Measurements from ENCODE around the gene POLR3B. TPM values are rescaled to one million over a fixed set of nuclear protein-coding genes. Genes with fewer than 3 reads are reported as not detected.

Gene POLR3B
- total and polyA plus RNA-seq, 2 experiments from 2014 or later: 4.0 to 14.6 TPM

DNA sequence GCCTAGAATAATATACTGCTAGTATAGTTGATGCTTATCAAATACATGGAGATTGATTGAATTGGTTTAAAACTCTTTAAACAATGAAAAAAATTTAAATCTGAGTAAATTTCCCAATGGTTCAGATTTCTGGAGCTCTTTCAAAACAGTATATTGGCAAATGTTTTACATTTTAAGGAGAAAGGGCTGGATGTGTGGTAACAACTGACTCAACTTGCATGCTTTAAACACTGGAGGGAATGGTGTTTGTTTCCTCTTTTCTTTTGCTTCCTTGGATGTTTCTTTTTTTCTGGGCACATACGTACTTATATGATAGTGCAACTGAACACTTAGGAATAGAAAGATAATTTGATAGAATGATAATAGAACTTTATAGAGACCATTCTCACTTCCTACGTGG is 151.4 kb downstream of the POLR3B start:
- H3K4me2 ChIP-seq: no peak overlapping the region
- no peaks in the 10 kb centered on the region; the same call in 1 of the 2 replicates for H3K36me3 ChIP-seq (ENCODE audit: insufficient read depth)
- Mint-ChIP-seq H3K9me3 (no peaks in the 10 kb centered on the region), H3K27me3 (ENCODE audit: insufficient read depth, low read depth, poor library complexity) (peaks cover 3% of the 10 kb centered on the region), H3K27ac (no peak overlapping the region; the same call in 1 of the 2 replicates), H3K4me3 (no peak overlapping the region), H3K4me1 (peaks cover 11% of the 10 kb centered on the region), H3K36me3 (ENCODE audit: low read depth) (no peaks in the 10 kb centered on the region)
- H3F3A ChIP-seq (replicated peaks; ENCODE audit: low read depth): no peaks in the 10 kb centered on the region
- DNase-seq (ENCODE audit: low spot score): no peak
- H3K9me2 ChIP-seq (ENCODE audit: insufficient read depth): no peaks in the 10 kb centered on the region
- no peaks in the 10 kb centered on the region for H3K79me2 ChIP-seq (replicated peaks; ENCODE audit: insufficient read depth)
- no peaks in the 10 kb centered on the region for H4K20me1 ChIP-seq (replicated peaks; ENCODE audit: insufficient read depth)
- peaks cover 14% of the 10 kb centered on the region; the same call in 1 of the 2 replicates for H3K4me1 ChIP-seq (ENCODE audit: insufficient read depth)
- H3K27me3 ChIP-seq (ENCODE audit: insufficient read depth): no peaks in the 10 kb centered on the region
- H3K4me3 ChIP-seq: no peak overlapping the region
- ATAC-seq: no peak
- H3K27ac ChIP-seq (ENCODE audit: low read depth): no peak overlapping the region
- no peak for TF ChIP-seq NANOG (IDR thresholded peaks at IDR 0.05; ENCODE audit: borderline replicate concordance)
- no peak overlapping the region for H2AFZ ChIP-seq

DNA sequence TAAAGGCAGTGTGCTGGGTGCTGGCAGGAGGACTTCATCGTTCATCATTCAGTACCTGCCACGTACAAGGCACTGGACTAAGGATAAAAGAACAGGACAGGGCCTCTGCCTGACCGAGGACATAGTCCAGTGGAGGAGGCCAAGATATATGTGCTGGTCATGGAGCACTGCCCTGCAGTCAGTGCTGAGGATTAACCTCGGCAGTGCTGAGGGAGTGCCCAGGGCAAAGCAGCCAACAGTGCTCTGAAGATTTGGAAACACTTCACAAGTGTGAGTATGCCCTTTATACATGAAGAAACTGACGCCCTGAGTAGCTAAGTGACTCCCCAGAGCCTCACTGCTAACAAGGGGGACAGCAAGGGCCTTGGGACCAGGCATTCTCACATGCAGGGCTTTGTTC is 153.8 kb downstream of the POLR3B start:
- H3K4me3 ChIP-seq: no peak overlapping the region
- no peaks in the 10 kb centered on the region for H3K27me3 ChIP-seq (ENCODE audit: insufficient read depth)
- H3F3A ChIP-seq (replicated peaks; ENCODE audit: low read depth): no peaks in the 10 kb centered on the region
- Mint-ChIP-seq H3K36me3 (ENCODE audit: low read depth) (no peaks in the 10 kb centered on the region), H3K27me3 (ENCODE audit: insufficient read depth, low read depth, poor library complexity) (no peaks in the 10 kb centered on the region), H3K27ac (no peak overlapping the region), H3K9me3 (no peaks in the 10 kb centered on the region), H3K4me3 (no peak overlapping the region), H3K4me1 (peaks cover 6% of the 10 kb centered on the region)
- H3K36me3 ChIP-seq (ENCODE audit: insufficient read depth): no peaks in the 10 kb centered on the region; the same call in 1 of the 2 replicates
- DNase-seq (ENCODE audit: low spot score) (no peak), ATAC-seq (no peak)
- H2AFZ ChIP-seq: no peak overlapping the region
- no peak overlapping the region for H3K4me2 ChIP-seq
- H3K4me1 ChIP-seq (ENCODE audit: insufficient read depth): peaks cover 6% of the 10 kb centered on the region; the same call in 1 of the 2 replicates
- no peaks in the 10 kb centered on the region for H4K20me1 ChIP-seq (replicated peaks; ENCODE audit: insufficient read depth)
- no peaks in the 10 kb centered on the region for H3K79me2 ChIP-seq (replicated peaks; ENCODE audit: insufficient read depth)
- H3K27ac ChIP-seq (ENCODE audit: low read depth): no peak overlapping the region
- H3K9me2 ChIP-seq (ENCODE audit: insufficient read depth): no peaks in the 10 kb centered on the region
- TF ChIP-seq ZNF331 (CRISPR knock-in tag; IDR thresholded peaks at IDR 0.05; ENCODE audit: low read depth) (no peak), EZH2 (IDR thresholded peaks at IDR 0.05; ENCODE audit: low read depth, unreplicated experiment) (no peak), CREB1 (CRISPR knock-in tag; IDR thresholded peaks at IDR 0.05; ENCODE audit: low read depth) (no peak), EZH2phosphoT487 (IDR thresholded peaks at IDR 0.05; ENCODE audit: unreplicated experiment) (no peak), ZNF462 (CRISPR knock-in tag; IDR thresholded peaks at IDR 0.05) (no peak), JUNB (IDR thresholded peaks at IDR 0.05; ENCODE audit: unreplicated experiment) (no peak), STAT1 (IDR thresholded peaks at IDR 0.05; ENCODE audit: unreplicated experiment) (no peak), POLR2AphosphoS5 (IDR thresholded peaks at IDR 0.05; ENCODE audit: low read depth) (no peak), NANOG (IDR thresholded peaks at IDR 0.05; ENCODE audit: borderline replicate concordance) (no peak), ZNF114 (CRISPR knock-in tag; IDR thresholded peaks at IDR 0.05) (no peak)
- TF ChIP-seq, protein P1, sequence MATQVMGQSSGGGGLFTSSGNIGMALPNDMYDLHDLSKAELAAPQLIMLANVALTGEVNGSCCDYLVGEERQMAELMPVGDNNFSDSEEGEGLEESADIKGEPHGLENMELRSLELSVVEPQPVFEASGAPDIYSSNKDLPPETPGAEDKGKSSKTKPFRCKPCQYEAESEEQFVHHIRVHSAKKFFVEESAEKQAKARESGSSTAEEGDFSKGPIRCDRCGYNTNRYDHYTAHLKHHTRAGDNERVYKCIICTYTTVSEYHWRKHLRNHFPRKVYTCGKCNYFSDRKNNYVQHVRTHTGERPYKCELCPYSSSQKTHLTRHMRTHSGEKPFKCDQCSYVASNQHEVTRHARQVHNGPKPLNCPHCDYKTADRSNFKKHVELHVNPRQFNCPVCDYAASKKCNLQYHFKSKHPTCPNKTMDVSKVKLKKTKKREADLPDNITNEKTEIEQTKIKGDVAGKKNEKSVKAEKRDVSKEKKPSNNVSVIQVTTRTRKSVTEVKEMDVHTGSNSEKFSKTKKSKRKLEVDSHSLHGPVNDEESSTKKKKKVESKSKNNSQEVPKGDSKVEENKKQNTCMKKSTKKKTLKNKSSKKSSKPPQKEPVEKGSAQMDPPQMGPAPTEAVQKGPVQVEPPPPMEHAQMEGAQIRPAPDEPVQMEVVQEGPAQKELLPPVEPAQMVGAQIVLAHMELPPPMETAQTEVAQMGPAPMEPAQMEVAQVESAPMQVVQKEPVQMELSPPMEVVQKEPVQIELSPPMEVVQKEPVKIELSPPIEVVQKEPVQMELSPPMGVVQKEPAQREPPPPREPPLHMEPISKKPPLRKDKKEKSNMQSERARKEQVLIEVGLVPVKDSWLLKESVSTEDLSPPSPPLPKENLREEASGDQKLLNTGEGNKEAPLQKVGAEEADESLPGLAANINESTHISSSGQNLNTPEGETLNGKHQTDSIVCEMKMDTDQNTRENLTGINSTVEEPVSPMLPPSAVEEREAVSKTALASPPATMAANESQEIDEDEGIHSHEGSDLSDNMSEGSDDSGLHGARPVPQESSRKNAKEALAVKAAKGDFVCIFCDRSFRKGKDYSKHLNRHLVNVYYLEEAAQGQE (IDR thresholded peaks at IDR 0.05; ENCODE audit: unreplicated experiment): no peak
- TF ChIP-seq, protein P2, sequence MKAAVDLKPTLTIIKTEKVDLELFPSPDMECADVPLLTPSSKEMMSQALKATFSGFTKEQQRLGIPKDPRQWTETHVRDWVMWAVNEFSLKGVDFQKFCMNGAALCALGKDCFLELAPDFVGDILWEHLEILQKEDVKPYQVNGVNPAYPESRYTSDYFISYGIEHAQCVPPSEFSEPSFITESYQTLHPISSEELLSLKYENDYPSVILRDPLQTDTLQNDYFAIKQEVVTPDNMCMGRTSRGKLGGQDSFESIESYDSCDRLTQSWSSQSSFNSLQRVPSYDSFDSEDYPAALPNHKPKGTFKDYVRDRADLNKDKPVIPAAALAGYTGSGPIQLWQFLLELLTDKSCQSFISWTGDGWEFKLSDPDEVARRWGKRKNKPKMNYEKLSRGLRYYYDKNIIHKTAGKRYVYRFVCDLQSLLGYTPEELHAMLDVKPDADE (IDR thresholded peaks at IDR 0.05): no peak

Measured in GM23338 (cell line).